ENCODE results near the gene KRTAP5-4. TPM values are rescaled to one million over a fixed set of nuclear protein-coding genes. Genes with fewer than 3 reads are reported as not detected.

The KRTAP5-4 gene
- total RNA-seq (not detected in 2 replicates), polyA plus RNA-seq (not detected in 2 replicates), polyA minus RNA-seq (not detected in 2 replicates)
- not detected for total RNA-seq (2013)

GRCh38 chr11:1622086-1622485, at the start of gene KRTAP5-4:
Gene KRTAP5-4 (minus strand): TSS chr11:1622138. CDS start chr11:1622093, 45 bp downstream.
- no peak within 1 kb of the TSS for H3K9ac ChIP-seq (ENCODE audit: low read length)
- ChIA-PET POLR2A (no interaction called here), CTCF (no interaction called here)
- Mint-ChIP-seq H3K27me3 (peaks cover 24% of the 10 kb centered on the region), H3K4me3 (no peak within 1 kb of the TSS), H3K27ac (peak within 1 kb of the TSS; percentile 1), H3K4me1 (peaks cover 5% of the 10 kb centered on the region), H3K9me3 (ENCODE audit: insufficient read depth) (no peaks in the 10 kb centered on the region)
- no peak within 1 kb of the TSS for H2AFZ ChIP-seq (ENCODE audit: insufficient read depth, low read depth, low read length, poor library complexity, severe bottlenecking)
- intact Hi-C loops (cut with micrococcal nuclease) = no loop called here
- no peak within 1 kb of the TSS for H3K4me3 ChIP-seq (ENCODE audit: control extremely low read depth in 1 of 5, extremely low read depth in 1 of 5, insufficient read depth in 1 of 5, low read depth in 2 of 5, low read length in 4 of 5)
- no peaks in the 10 kb centered on the region for H4K20me1 ChIP-seq (ENCODE audit: control insufficient read depth, insufficient read depth, low read length, poor library complexity, severe bottlenecking)
- DNase-seq (no peak), ATAC-seq (ENCODE audit: low read depth) (no peak)
- WGBS (ENCODE audit: insufficient coverage) = no CpG with 5 or more reads among the region's 1 CpG
- H3K4me1 ChIP-seq (ENCODE audit: control insufficient read depth in 2 of 2, insufficient read depth in 2 of 2, low read length in 2 of 2) = no peaks in the 10 kb centered on the region
- peaks cover 0 to 2% (median 0%) of the 10 kb centered on the region in 4 experiments for H3K27me3 ChIP-seq (replicated peaks in 1 of 4; ENCODE audit: control extremely low read depth in 1 of 4, control insufficient read depth in 3 of 4, insufficient read depth in 4 of 4, low read length in 3 of 4)
- TF ChIP-seq CTCF (IDR thresholded peaks at IDR 0.05) (no peak), EZH2 (IDR thresholded peaks at IDR 0.05; ENCODE audit: borderline replicate concordance, insufficient read depth, low read depth, low read length, poor library complexity, severe bottlenecking) (no peak)
- no peaks in the 10 kb centered on the region for H3K36me3 ChIP-seq (replicated peaks in 1 of 2; ENCODE audit: control extremely low read depth in 1 of 2, control insufficient read depth in 1 of 2, extremely low read depth in 1 of 2, insufficient read depth in 2 of 2, low read length in 1 of 2)
- H3K4me2 ChIP-seq (replicated peaks; ENCODE audit: low read depth, low read length, poor library complexity, severe bottlenecking) = no peak within 1 kb of the TSS
- no peak within 1 kb of the TSS for H3K27ac ChIP-seq (ENCODE audit: low read length in 2 of 2)
- H3K79me2 ChIP-seq (ENCODE audit: control insufficient read depth, insufficient read depth, low read length) = no peaks in the 10 kb centered on the region
- H3K9me3 ChIP-seq (ENCODE audit: control extremely low read depth in 1 of 3, control insufficient read depth in 2 of 3, insufficient read depth in 1 of 3, low read length in 2 of 3) = no peaks in the 10 kb centered on the region

DNA sequence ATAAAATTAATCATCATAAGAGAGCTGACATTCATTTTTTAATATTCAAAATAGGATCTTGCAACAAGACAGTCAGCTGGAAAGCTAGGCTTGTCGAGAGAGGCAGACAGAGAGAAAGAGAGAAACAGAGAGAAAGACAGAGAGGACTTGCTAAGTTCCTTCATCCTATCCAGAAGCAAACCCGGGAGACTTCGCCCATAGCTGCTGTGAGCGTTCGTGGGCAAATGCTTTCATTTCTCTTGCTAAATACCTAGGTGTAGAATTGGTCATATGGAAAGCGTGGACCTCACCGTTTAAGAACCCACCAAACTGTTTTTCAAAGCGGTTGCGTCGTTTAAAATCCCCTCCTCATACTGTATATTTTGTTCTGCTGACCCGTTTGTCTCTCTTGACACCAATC, 49.7 kb upstream of the KRTAP5-4 start:
- ChIA-PET POLR2A (no interaction called here), CTCF (no interaction called here)
- intact Hi-C loops (cut with micrococcal nuclease) = no loop called here
- H3K4me3 ChIP-seq (ENCODE audit: control extremely low read depth in 1 of 5, extremely low read depth in 1 of 5, insufficient read depth in 1 of 5, low read depth in 2 of 5, low read length in 4 of 5) = no peak overlapping the region
- ATAC-seq (ENCODE audit: low read depth) = no peak
- H3K79me2 ChIP-seq (ENCODE audit: control insufficient read depth, insufficient read depth, low read length) = no peaks in the 10 kb centered on the region
- peaks cover 0 to 9% (median 0%) of the 10 kb centered on the region in 3 donors for H3K9me3 ChIP-seq (ENCODE audit: control extremely low read depth in 1 of 3, control insufficient read depth in 2 of 3, insufficient read depth in 1 of 3, low read length in 2 of 3)
- TF ChIP-seq CTCF (IDR thresholded peaks at IDR 0.05) = no peak
- TF ChIP-seq EZH2 (IDR thresholded peaks at IDR 0.05; ENCODE audit: borderline replicate concordance, insufficient read depth, low read depth, low read length, poor library complexity, severe bottlenecking) = no peak
- no peak for DNase-seq
- H3K27ac Mint-ChIP-seq = no peak overlapping the region
- no peak overlapping the region for H3K9ac ChIP-seq (ENCODE audit: low read length)
- H3K36me3 ChIP-seq (replicated peaks in 1 of 2; ENCODE audit: control extremely low read depth in 1 of 2, control insufficient read depth in 1 of 2, extremely low read depth in 1 of 2, insufficient read depth in 2 of 2, low read length in 1 of 2) = no peaks in the 10 kb centered on the region
- WGBS (ENCODE audit: insufficient coverage) = 63% methylated on average over 4 of the region's 11 CpGs
- no peaks in the 10 kb centered on the region for H4K20me1 ChIP-seq (ENCODE audit: control insufficient read depth, insufficient read depth, low read length, poor library complexity, severe bottlenecking)
- no peak overlapping the region for H3K27ac ChIP-seq (ENCODE audit: low read length in 2 of 2)
- H3K4me3 Mint-ChIP-seq = no peak overlapping the region
- no peak overlapping the region for H3K4me2 ChIP-seq (replicated peaks; ENCODE audit: low read depth, low read length, poor library complexity, severe bottlenecking)
- H3K4me1 ChIP-seq (ENCODE audit: control insufficient read depth in 2 of 2, insufficient read depth in 2 of 2, low read length in 2 of 2) = no peaks in the 10 kb centered on the region
- H2AFZ ChIP-seq (ENCODE audit: insufficient read depth, low read depth, low read length, poor library complexity, severe bottlenecking) = no peak overlapping the region
- H3K4me1 Mint-ChIP-seq = no peaks in the 10 kb centered on the region
- no peaks in the 10 kb centered on the region for H3K9me3 Mint-ChIP-seq (ENCODE audit: insufficient read depth)
- peaks cover 42% of the 10 kb centered on the region for H3K27me3 Mint-ChIP-seq
- H3K27me3 ChIP-seq (replicated peaks in 1 of 4; ENCODE audit: control extremely low read depth in 1 of 4, control insufficient read depth in 3 of 4, insufficient read depth in 4 of 4, low read length in 3 of 4) = peaks cover 0 to 16% (median 2%) of the 10 kb centered on the region in 4 experiments

Data from B cell (primary cell).